ENCODE results near the gene ST8SIA3.
"Not testable (repeated sequence)": the region's sequence is repeated elsewhere in the genome, so short reads cannot be mapped to it uniquely, and the experiment has no call there.

Gene ST8SIA3

GRCh38 chr18:57390044-57390443, 37.7 kb downstream of the ST8SIA3 start:
- Mint-ChIP-seq H3K4me3 (no peak overlapping the region), H3K27me3 (peaks cover 24 to 31% of the 10 kb centered on the region in 2 donors), H3K9me3 (peaks cover 5 to 13% of the 10 kb centered on the region in 2 donors), H3K27ac (no peak overlapping the region), H3K36me3 (ENCODE audit: insufficient read depth) (no peaks in the 10 kb centered on the region), H3K4me1 (ENCODE audit: low read depth in 2 of 2) (no peaks in the 10 kb centered on the region)
- DNase-seq (no peak), ATAC-seq (replicated peaks) (no peak)

- H3K36me3 Mint-ChIP-seq (ENCODE audit: insufficient read depth); DNase-seq; ATAC-seq (replicated peaks); H3K4me3 Mint-ChIP-seq; H3K4me1 Mint-ChIP-seq (ENCODE audit: low read depth in 2 of 2); H3K27ac Mint-ChIP-seq: not testable (repeated sequence)
- peaks cover 8 to 26% of the 10 kb centered on the region in 2 donors for H3K9me3 Mint-ChIP-seq
- peaks cover 13 to 15% of the 10 kb centered on the region in 2 donors for H3K27me3 Mint-ChIP-seq
Observed at GRCh38 chr18:57394749-57395148, 42.4 kb downstream of the ST8SIA3 start.

- DNase-seq; H3K36me3 Mint-ChIP-seq (ENCODE audit: insufficient read depth); ATAC-seq (replicated peaks); H3K27ac Mint-ChIP-seq; H3K4me3 Mint-ChIP-seq; H3K27me3 Mint-ChIP-seq; H3K4me1 Mint-ChIP-seq (ENCODE audit: low read depth in 2 of 2): not testable (repeated sequence)
- peaks cover 8 to 26% of the 10 kb centered on the region in 2 donors for H3K9me3 Mint-ChIP-seq
Observed at GRCh38 chr18:57396831-57397230, 44.5 kb downstream of the ST8SIA3 start.

GRCh38 chr18:57397440-57398132, 45.2 kb downstream of the ST8SIA3 start:
- Mint-ChIP-seq H3K9me3 (peaks cover 8 to 25% of the 10 kb centered on the region in 2 donors), H3K36me3 (ENCODE audit: insufficient read depth) (no peaks in the 10 kb centered on the region), H3K4me1 (ENCODE audit: low read depth in 2 of 2) (no peaks in the 10 kb centered on the region), H3K27me3 (peaks cover 5 to 6% of the 10 kb centered on the region in 2 donors), H3K27ac (no peak overlapping the region), H3K4me3 (no peak overlapping the region)
- ATAC-seq (replicated peaks) (no peak), DNase-seq (no peak)

GRCh38 chr18:57404345-57404744, 52.0 kb downstream of the ST8SIA3 start:
- no peaks in the 10 kb centered on the region for H3K4me1 Mint-ChIP-seq (ENCODE audit: low read depth in 2 of 2)
- no peak overlapping the region for H3K27ac Mint-ChIP-seq
- peaks cover 0 to 6% of the 10 kb centered on the region in 2 donors for H3K9me3 Mint-ChIP-seq
- ATAC-seq (replicated peaks) (no peak), DNase-seq (no peak)
- H3K27me3 Mint-ChIP-seq, result peaks cover 0 to 11% of the 10 kb centered on the region in 2 donors
- no peak overlapping the region for H3K4me3 Mint-ChIP-seq
- no peaks in the 10 kb centered on the region for H3K36me3 Mint-ChIP-seq (ENCODE audit: insufficient read depth)

GRCh38 chr18:57409650-57410049, 57.3 kb downstream of the ST8SIA3 start:
- Mint-ChIP-seq H3K4me3 (no peak overlapping the region), H3K27ac (no peak overlapping the region), H3K9me3 (peaks cover 0 to 7% of the 10 kb centered on the region in 2 donors), H3K36me3 (ENCODE audit: insufficient read depth) (no peaks in the 10 kb centered on the region), H3K4me1 (ENCODE audit: low read depth in 2 of 2) (no peaks in the 10 kb centered on the region), H3K27me3 (peaks cover 0 to 11% of the 10 kb centered on the region in 2 donors)
- ATAC-seq (replicated peaks), result no peak
- DNase-seq, result no peak

GRCh38 chr18:57410749-57411148, 58.4 kb downstream of the ST8SIA3 start:
- Mint-ChIP-seq H3K36me3 (ENCODE audit: insufficient read depth) (no peaks in the 10 kb centered on the region), H3K27ac (no peak overlapping the region), H3K4me1 (ENCODE audit: low read depth in 2 of 2) (no peaks in the 10 kb centered on the region), H3K27me3 (peaks cover 0 to 11% of the 10 kb centered on the region in 2 donors), H3K9me3 (peaks cover 0 to 7% of the 10 kb centered on the region in 2 donors), H3K4me3 (no peak overlapping the region)
- DNase-seq (no peak), ATAC-seq (replicated peaks) (no peak)

GRCh38 chr18:57416542-57416941, 64.2 kb downstream of the ST8SIA3 start:
- Mint-ChIP-seq H3K4me3 (no peak overlapping the region), H3K36me3 (ENCODE audit: insufficient read depth) (no peaks in the 10 kb centered on the region), H3K9me3 (no peaks in the 10 kb centered on the region), H3K4me1 (ENCODE audit: low read depth in 2 of 2) (no peaks in the 10 kb centered on the region), H3K27ac (no peak overlapping the region), H3K27me3 (peaks cover 0 to 14% of the 10 kb centered on the region in 2 donors)
- DNase-seq (no peak), ATAC-seq (replicated peaks) (no peak)

Measured in effector memory CD8-positive, alpha-beta T cell (primary cell).